K562 (cell line): ENCODE data around the gene COL8A2. TPM values are rescaled to one million over a fixed set of nuclear protein-coding genes. Genes with fewer than 3 reads are reported as not detected.

Experiments
- CEBPG ChIP-seq, 3 experiments: fragments of 200-800 bp in 1 of 3; sonication (Bioruptor generic) in 1 of 3; sonication (generic) in 1 of 3; formaldehyde crosslinking in 1 of 3; IDR thresholded peaks in 2 of 3; conservative IDR thresholded peaks in 1 of 3; 2 replicates each; pipeline versions ENCODE4 v1.6.1 to v1.8.0; 2016 to 2022; ENCODE audit warnings: missing compliant biosample characterization in 2 of 3, missing genetic modification characterization in 2 of 3, mild to moderate bottlenecking in 1 of 3, missing genetic modification reagents in 1 of 3
- CEBPZ ChIP-seq: fragments of 150-350 bp; IDR thresholded peaks from 2 replicates; pipeline ENCODE4 v1.6.1; 2014; ENCODE audit warnings: low read depth, mild to moderate bottlenecking, low read length, borderline replicate concordance
- MTA3 ChIP-seq: fragments of 450-650 bp; formaldehyde crosslinking; IDR thresholded peaks from 2 replicates; pipeline ENCODE4 v1.6.1; 2017; ENCODE audit warnings: mild to moderate bottlenecking, borderline replicate concordance
- NFE2 ChIP-seq: IDR thresholded peaks from 2 replicates; pipeline ENCODE4 v1.6.1; 2014; ENCODE audit warnings: antibody characterized with exemption, low read depth
- PREB ChIP-seq: sonication (generic); formaldehyde crosslinking; IDR thresholded peaks from 2 replicates; pipeline ENCODE4 v1.8.1; 2023; ENCODE audit warnings: mild to moderate bottlenecking, missing genetic modification reagents
- PTTG1 ChIP-seq: fragments of 450-650 bp; IDR thresholded peaks from 2 replicates; pipeline ENCODE4 v1.6.1; 2016; ENCODE audit warnings: low read depth, mild to moderate bottlenecking, missing genetic modification characterization, missing compliant biosample characterization
- PYGO2 ChIP-seq: fragments of 450-650 bp; IDR thresholded peaks from 2 replicates; pipeline ENCODE4 v1.6.1; 2016; ENCODE audit warnings: mild to moderate bottlenecking, missing genetic modification characterization, moderate library complexity, missing compliant biosample characterization
- SMARCA5 ChIP-seq: fragments of 450-650 bp; IDR thresholded peaks from 2 replicates; pipeline ENCODE4 v1.6.1; 2016
- SMARCB1 ChIP-seq: IDR thresholded peaks from 2 replicates; pipeline ENCODE4 v1.6.1; 2011; ENCODE audit warnings: improper control_type of control experiment, low read depth; ENCODE audit not compliant: insufficient read length
- ZKSCAN1 ChIP-seq: fragments of 150-350 bp; IDR thresholded peaks from 2 replicates; pipeline ENCODE4 v1.6.1; 2016; ENCODE audit warnings: low read depth, low read length
- ZNF197 ChIP-seq: fragments of 200-800 bp; sonication (Bioruptor generic); IDR thresholded peaks from 2 replicates; pipeline ENCODE4 v1.6.1; 2016; ENCODE audit warnings: low read depth, missing genetic modification characterization, missing compliant biosample characterization
- ZNF280B ChIP-seq: fragments of 250-450 bp; sonication (Bioruptor Pico); IDR thresholded peaks from 2 replicates; pipeline ENCODE4 v1.5.1; 2021; ENCODE audit warnings: mild to moderate bottlenecking
- ZNF740 ChIP-seq, 3 experiments: fragments of 200-800 bp in 1 of 3; sonication (Bioruptor generic) in 1 of 3; sonication (generic) in 1 of 3; formaldehyde crosslinking in 1 of 3; IDR thresholded peaks; 2 replicates each; pipeline versions ENCODE4 v1.6.1 to v1.8.0; 2016 to 2022; ENCODE audit warnings: mild to moderate bottlenecking in 2 of 3, missing compliant biosample characterization in 2 of 3, missing genetic modification characterization in 2 of 3, missing genetic modification reagents in 1 of 3
- ZNF764 ChIP-seq: fragments of 250-450 bp; sonication (Bioruptor Pico); IDR thresholded peaks from 2 replicates; pipeline ENCODE4 v1.4.0; 2020; ENCODE audit warnings: low read depth, mild to moderate bottlenecking, moderate library complexity
- polyA plus RNA-seq, 8 experiments: library from polyadenylated mRNA; depleted of rRNA in 4 of 8; stranded (reverse) in 5 of 8; unstranded in 3 of 8; fragments of >200 nt; fragmentation: Nextera tagmentation in 2 of 8; fragmentation: Illumina TruSeq in 1 of 8; extraction: Ambion mirVana in 2 of 8; extraction: Trizol in 1 of 8; gene quantifications; 2 replicates each; pipeline versions ENCODE4 v1.2.1 to v1.2.3, GENCODE V29; 2011 to 2014; ENCODE audit warnings: inconsistent platforms in 1 of 8, missing spikeins in 1 of 8
- total RNA-seq, 7 experiments: library from RNA; depleted of rRNA in 6 of 7; stranded (reverse); fragments of >200 nt in 6 of 7; fragmentation: Illumina TruSeq in 2 of 7; extraction: Trizol in 2 of 7; gene quantifications; 2 replicates each; pipeline versions ENCODE4 v1.2.1 to v1.2.3, GENCODE V29; 2011 to 2021; ENCODE audit warnings: low replicate concordance in 1 of 7

Gene COL8A2
- total and polyA plus RNA-seq, 9 of the 15 experiments (the other 6 are each of a cell fraction or from before 2014, with no cell fraction given): 0.03 to 0.14 (median 0.04) TPM; not detected in 5

DNA sequence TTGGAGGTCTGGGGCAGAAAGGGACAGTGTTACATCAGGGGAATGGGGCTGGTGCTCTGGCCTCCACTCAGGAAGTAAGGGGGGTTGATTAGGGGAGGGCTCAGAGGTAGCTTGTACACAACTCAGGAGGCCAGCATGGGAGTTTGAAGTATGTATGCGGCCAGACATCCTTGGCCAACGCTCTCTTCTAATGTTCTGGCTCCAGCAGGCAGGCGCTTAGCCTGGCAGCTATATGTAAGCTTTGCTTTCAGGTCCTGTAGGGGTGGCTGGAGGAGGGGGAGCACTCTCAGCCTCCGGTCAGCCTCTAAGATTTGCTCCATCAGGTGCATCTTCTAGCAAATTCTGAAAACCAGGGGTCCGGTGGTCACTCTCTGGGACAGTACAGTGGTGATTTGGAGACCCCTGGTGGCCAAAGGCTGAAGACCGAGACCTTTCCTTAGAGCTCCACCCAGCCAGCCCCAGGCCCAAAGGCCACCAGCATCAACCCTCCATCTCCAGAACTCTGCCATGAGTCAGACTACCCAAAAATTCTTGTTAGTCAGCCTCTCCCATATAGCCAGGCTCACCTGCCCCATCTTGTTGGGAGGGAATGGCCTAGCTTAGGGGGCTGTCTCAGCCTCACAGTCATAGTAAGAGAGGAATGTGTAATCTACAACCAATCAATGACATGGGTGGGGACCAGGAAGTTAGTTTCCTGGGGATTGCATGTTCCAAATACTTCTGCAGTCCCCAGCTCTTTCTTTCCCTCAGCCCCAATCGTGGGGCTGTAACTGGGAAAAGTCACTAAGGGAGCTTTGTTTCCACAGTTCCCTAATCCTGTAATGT is 9.7 kb upstream of the COL8A2 start (continued):
- TF ChIP-seq ZNF740 (CRISPR knock-in tag; IDR thresholded peaks at IDR 0.05) (0 out of 2 replicates have a peak, but pooled peaks have one; percentile 5), ZNF740 (tag; IDR thresholded peaks at IDR 0.05) (no peak), MTA3 (no peak; the same call in 1 of the 2 replicates), PTTG1 (no peak), SMARCB1 (no peak), PREB (CRISPR knock-in tag) (0 out of 2 replicates have a peak, but pooled peaks have one; percentile 81), ZNF280B (no peak), CEBPG (CRISPR knock-in tag; IDR thresholded peaks at IDR 0.05) (peak; percentile 79), CEBPG (tag; conservative IDR thresholded peaks at IDR 0.05 in 1 of 2, IDR thresholded peaks at IDR 0.05 in 1 of 2) (no peak), NFE2 (no peak), ZNF197 (CRISPR knock-in tag) (no peak), CEBPZ (no peak), ZNF764 (CRISPR knock-in tag) (no peak), SMARCA5 (no peak), PYGO2 (tag) (no peak), ZKSCAN1 (no peak)
